ENCODE data around the gene UBR2.
A peak's percentile ranks its signal among the peaks of the same experiment; 100 is the strongest.
"Not testable (repeated sequence)": the region's sequence is repeated elsewhere in the genome, so short reads cannot be mapped to it uniquely, and the experiment has no call there.

Gene UBR2

DNA sequence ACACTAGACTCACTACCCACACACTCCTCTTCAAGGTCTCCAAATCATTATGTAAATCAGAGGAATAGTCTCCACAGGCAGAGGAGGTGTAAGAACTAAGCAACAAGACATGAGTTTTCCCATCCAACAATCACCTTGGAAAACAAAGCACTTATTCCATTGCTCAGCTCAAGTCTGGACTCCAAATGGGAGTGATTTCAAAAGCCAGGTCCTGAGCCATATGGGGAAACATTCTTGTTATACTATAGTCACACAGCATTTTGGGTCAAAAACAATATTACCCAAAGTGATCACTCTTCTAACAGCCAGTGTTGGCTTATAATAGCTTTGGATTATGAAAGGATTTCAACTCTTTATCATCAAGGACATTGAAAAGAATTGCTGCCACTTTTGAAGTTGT, 162.2 kb downstream of the UBR2 start:
- Histone ChIP-seq H3K4me3 (replicated peaks; ENCODE audit: low read depth, low read length) (no peak overlapping the region), H3K36me3 (ENCODE audit: control insufficient read depth, insufficient read depth, low read length) (no peaks in the 10 kb centered on the region), H3K27me3 (replicated peaks; ENCODE audit: control insufficient read depth, insufficient read depth, low read length) (no peaks in the 10 kb centered on the region; the same call in 1 of the 2 replicates)
- TF ChIP-seq, protein P1, sequence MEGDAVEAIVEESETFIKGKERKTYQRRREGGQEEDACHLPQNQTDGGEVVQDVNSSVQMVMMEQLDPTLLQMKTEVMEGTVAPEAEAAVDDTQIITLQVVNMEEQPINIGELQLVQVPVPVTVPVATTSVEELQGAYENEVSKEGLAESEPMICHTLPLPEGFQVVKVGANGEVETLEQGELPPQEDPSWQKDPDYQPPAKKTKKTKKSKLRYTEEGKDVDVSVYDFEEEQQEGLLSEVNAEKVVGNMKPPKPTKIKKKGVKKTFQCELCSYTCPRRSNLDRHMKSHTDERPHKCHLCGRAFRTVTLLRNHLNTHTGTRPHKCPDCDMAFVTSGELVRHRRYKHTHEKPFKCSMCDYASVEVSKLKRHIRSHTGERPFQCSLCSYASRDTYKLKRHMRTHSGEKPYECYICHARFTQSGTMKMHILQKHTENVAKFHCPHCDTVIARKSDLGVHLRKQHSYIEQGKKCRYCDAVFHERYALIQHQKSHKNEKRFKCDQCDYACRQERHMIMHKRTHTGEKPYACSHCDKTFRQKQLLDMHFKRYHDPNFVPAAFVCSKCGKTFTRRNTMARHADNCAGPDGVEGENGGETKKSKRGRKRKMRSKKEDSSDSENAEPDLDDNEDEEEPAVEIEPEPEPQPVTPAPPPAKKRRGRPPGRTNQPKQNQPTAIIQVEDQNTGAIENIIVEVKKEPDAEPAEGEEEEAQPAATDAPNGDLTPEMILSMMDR (IDR thresholded peaks at IDR 0.05; ENCODE audit: insufficient read depth, low read length, poor library complexity, severe bottlenecking): no peak
- DNase-seq (ENCODE audit: extremely low read depth, insufficient read length): no peak

GRCh38 chr6:42726485-42727086, 162.8 kb downstream of the UBR2 start:
- TF ChIP-seq, protein P1 (IDR thresholded peaks at IDR 0.05; ENCODE audit: insufficient read depth, low read length, poor library complexity, severe bottlenecking): peak; percentile 74
- DNase-seq (ENCODE audit: extremely low read depth, insufficient read length): peak; percentile 37
- Histone ChIP-seq H3K4me3 (replicated peaks; ENCODE audit: low read depth, low read length) (peak overlapping the region; percentile 50), H3K36me3 (ENCODE audit: control insufficient read depth, insufficient read depth, low read length) (no peaks in the 10 kb centered on the region), H3K27me3 (replicated peaks; ENCODE audit: control insufficient read depth, insufficient read depth, low read length) (no peaks in the 10 kb centered on the region; the same call in 1 of the 2 replicates)

GRCh38 chr6:42727087-42727611, 163.3 kb downstream of the UBR2 start:
- H3K27me3 ChIP-seq (replicated peaks; ENCODE audit: control insufficient read depth, insufficient read depth, low read length): no peaks in the 10 kb centered on the region; the same call in 1 of the 2 replicates
- peak overlapping the region; percentile 50 for H3K4me3 ChIP-seq (replicated peaks; ENCODE audit: low read depth, low read length)
- peak; percentile 30 for DNase-seq (ENCODE audit: extremely low read depth, insufficient read length)
- H3K36me3 ChIP-seq (ENCODE audit: control insufficient read depth, insufficient read depth, low read length): no peaks in the 10 kb centered on the region
- TF ChIP-seq, protein P1 (IDR thresholded peaks at IDR 0.05; ENCODE audit: insufficient read depth, low read length, poor library complexity, severe bottlenecking): no peak

DNA sequence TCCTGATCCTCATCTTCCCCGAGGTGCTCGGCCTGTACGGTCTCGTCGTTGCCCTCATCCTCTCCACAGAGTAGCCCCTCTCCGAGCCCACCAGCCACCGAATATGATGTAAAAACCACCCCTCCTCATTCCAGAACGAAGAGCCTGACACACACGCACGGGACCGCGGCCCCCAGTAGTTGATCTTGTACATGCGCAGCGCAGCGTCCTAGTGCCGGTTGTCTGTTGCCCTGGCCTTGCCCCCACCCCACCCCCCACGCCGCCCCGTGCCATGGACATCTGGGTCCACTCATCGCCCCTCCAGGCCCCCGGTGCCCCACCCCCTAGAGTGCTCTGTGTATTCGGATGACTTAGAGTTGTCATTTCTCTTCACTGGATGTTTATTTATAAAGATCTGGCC, 163.8 kb downstream of the UBR2 start:
- Histone ChIP-seq H3K27me3 (replicated peaks; ENCODE audit: control insufficient read depth, insufficient read depth, low read length) (no peaks in the 10 kb centered on the region), H3K36me3 (ENCODE audit: control insufficient read depth, insufficient read depth, low read length) (no peaks in the 10 kb centered on the region), H3K4me3 (replicated peaks; ENCODE audit: low read depth, low read length) (no peak overlapping the region)
- DNase-seq (ENCODE audit: extremely low read depth, insufficient read length): no peak
- TF ChIP-seq, protein P1 (IDR thresholded peaks at IDR 0.05; ENCODE audit: insufficient read depth, low read length, poor library complexity, severe bottlenecking): no peak

GRCh38 chr6:42729731-42730130, 165.9 kb downstream of the UBR2 start:
- Histone ChIP-seq H3K27me3 (replicated peaks; ENCODE audit: control insufficient read depth, insufficient read depth, low read length) (no peaks in the 10 kb centered on the region), H3K4me3 (replicated peaks; ENCODE audit: low read depth, low read length) (no peak overlapping the region), H3K36me3 (ENCODE audit: control insufficient read depth, insufficient read depth, low read length) (no peaks in the 10 kb centered on the region)
- no peak for DNase-seq (ENCODE audit: extremely low read depth, insufficient read length)
- TF ChIP-seq, protein P1 (IDR thresholded peaks at IDR 0.05; ENCODE audit: insufficient read depth, low read length, poor library complexity, severe bottlenecking): no peak

- H3K27me3 ChIP-seq (replicated peaks; ENCODE audit: control insufficient read depth, insufficient read depth, low read length); H3K36me3 ChIP-seq (ENCODE audit: control insufficient read depth, insufficient read depth, low read length); DNase-seq (ENCODE audit: extremely low read depth, insufficient read length); H3K4me3 ChIP-seq (replicated peaks; ENCODE audit: low read depth, low read length): not testable (repeated sequence)
These were observed 170.1 kb downstream of the UBR2 start for GRCh38 chr6:42733867-42734481.

All from GM06990 (cell line).